ENCODE measurements around the gene AKR1A1. TPM values are rescaled to one million over a fixed set of nuclear protein-coding genes. Genes with fewer than 3 reads are reported as not detected.

The AKR1A1 gene
- total RNA-seq, 2 experiments from 2014 or later, result 140 to 181 TPM

- DNase-seq (no peak), ATAC-seq (no peak)
- Mint-ChIP-seq H3K27ac (no peak overlapping the region), H3K27me3 (no peaks in the 10 kb centered on the region), H3K4me1 (peaks cover 2% of the 10 kb centered on the region), H3K9me3 (ENCODE audit: low read depth) (no peaks in the 10 kb centered on the region), H3K4me3 (no peak overlapping the region), H3K36me3 (ENCODE audit: low read depth) (peaks cover 76% of the 10 kb centered on the region)
- CTCF ChIA-PET, result interaction anchor here (0.7 kb wide), 1 partner anchor 408 kb away, joined by 3 read pairs; no protein-coding TSS in a partner anchor
- intact Hi-C loops (cut with DNase I, micrococcal nuclease), result no loop called here
- POLR2A ChIA-PET, result interaction anchor here (0.8 to 1.3 kb wide), 2 partner anchors 8 to 419 kb away, joined by 3 read pairs; no protein-coding TSS in a partner anchor
These were observed 62.4 kb downstream of the AKR1A1 start for GRCh38 chr1:45612941-45613579.

GRCh38 chr1:45615885-45616284 is 65.3 kb downstream of the AKR1A1 start:
- Mint-ChIP-seq H3K4me1 (no peaks in the 10 kb centered on the region), H3K9me3 (ENCODE audit: low read depth) (no peaks in the 10 kb centered on the region), H3K27ac (no peak overlapping the region), H3K4me3 (no peak overlapping the region), H3K27me3 (no peaks in the 10 kb centered on the region), H3K36me3 (ENCODE audit: low read depth) (peaks cover 59% of the 10 kb centered on the region)
- no peak for ATAC-seq
- ChIA-PET POLR2A (no interaction called here), CTCF (no interaction called here)
- DNase-seq, result no peak
- intact Hi-C loops (cut with DNase I, micrococcal nuclease), result no loop called here

- ATAC-seq, result no peak
- no peak overlapping the region for H3K27ac Mint-ChIP-seq
- POLR2A ChIA-PET, result no interaction called here
These were observed 67.0 kb downstream of the AKR1A1 start for GRCh38 chr1:45617618-45618017.

GRCh38 chr1:45619149-45619921 is 68.7 kb downstream of the AKR1A1 start:
- H3K27ac Mint-ChIP-seq, result no peak overlapping the region
- no peaks in the 10 kb centered on the region for H3K4me1 Mint-ChIP-seq
- no peak overlapping the region for H3K4me3 Mint-ChIP-seq
- ATAC-seq (no peak), DNase-seq (no peak)
- no peaks in the 10 kb centered on the region for H3K27me3 Mint-ChIP-seq
- peaks cover 47% of the 10 kb centered on the region for H3K36me3 Mint-ChIP-seq (ENCODE audit: low read depth)
- ChIA-PET CTCF (interaction anchor here (0.9 to 1.1 kb wide), 2 partner anchors 25 to 27 kb away, joined by 3 to 4 read pairs; no protein-coding TSS in a partner anchor), POLR2A (no interaction called here)
- H3K9me3 Mint-ChIP-seq (ENCODE audit: low read depth), result no peaks in the 10 kb centered on the region
- intact Hi-C loops (cut with DNase I, micrococcal nuclease), result no loop called here

More at GRCh38 chr1:45617618-45618017, 67.0 kb downstream of the AKR1A1 start:
- CTCF ChIA-PET, result no interaction called here
- Mint-ChIP-seq H3K4me3 (no peak overlapping the region), H3K9me3 (ENCODE audit: low read depth) (no peaks in the 10 kb centered on the region), H3K36me3 (ENCODE audit: low read depth) (peaks cover 52% of the 10 kb centered on the region), H3K27me3 (no peaks in the 10 kb centered on the region), H3K4me1 (no peaks in the 10 kb centered on the region)
- intact Hi-C loops (cut with DNase I, micrococcal nuclease), result no loop called here
- no peak for DNase-seq

Other genes starting within 250 kb of the AKR1A1 start
- 10 to 100 TPM; 12.7 to 17.9 TPM for gene HPDL, start 223.9 kb upstream of the AKR1A1 start, total RNA-seq
- gene TOE1, start 210.7 kb upstream of the AKR1A1 start, total RNA-seq, result 10 to 100 TPM; 29.8 to 42.3 TPM
- gene MUTYH, start 210.4 kb upstream of the AKR1A1 start, total RNA-seq, result 10 to 100 TPM; 48.6 to 53.7 TPM
- gene TESK2, start 59.7 kb upstream of the AKR1A1 start, total RNA-seq, result 1 to 10 TPM; 3.1 to 3.3 TPM
- gene CCDC163, start 50.8 kb upstream of the AKR1A1 start, total RNA-seq, result 1 to 10 TPM; 3.5 to 4.4 TPM
- gene MMACHC, start 50.5 kb upstream of the AKR1A1 start, total RNA-seq, result 1 to 10 TPM; 8.1 to 9.6 TPM
- 100 to 1,000 TPM; 473 to 580 TPM for gene PRDX1, start 28.9 kb upstream of the AKR1A1 start, total RNA-seq
- gene NASP, start 33.2 kb downstream of the AKR1A1 start, total RNA-seq, result 100 to 1,000 TPM; 228 to 282 TPM
- 1 to 10 TPM; 1.0 to 1.6 TPM for gene CCDC17, start 73.2 kb downstream of the AKR1A1 start, total RNA-seq
- 100 to 1,000 TPM; 101 to 112 TPM for gene GPBP1L1, start 135.7 kb downstream of the AKR1A1 start, total RNA-seq
- gene TMEM69, start 137.4 kb downstream of the AKR1A1 start, total RNA-seq, result 10 to 100 TPM; 30.2 to 44.3 TPM
- gene IPP, start 199.8 kb downstream of the AKR1A1 start, total RNA-seq, result 10 to 100 TPM; 11.6 to 21.8 TPM

All from activated CD4-positive, alpha-beta T cell treated with anti-CD3 and anti-CD28 coated beads for 36 hours (primary cell).